ENCODE results near the gene CCBE1.

CCBE1 gene

DNA sequence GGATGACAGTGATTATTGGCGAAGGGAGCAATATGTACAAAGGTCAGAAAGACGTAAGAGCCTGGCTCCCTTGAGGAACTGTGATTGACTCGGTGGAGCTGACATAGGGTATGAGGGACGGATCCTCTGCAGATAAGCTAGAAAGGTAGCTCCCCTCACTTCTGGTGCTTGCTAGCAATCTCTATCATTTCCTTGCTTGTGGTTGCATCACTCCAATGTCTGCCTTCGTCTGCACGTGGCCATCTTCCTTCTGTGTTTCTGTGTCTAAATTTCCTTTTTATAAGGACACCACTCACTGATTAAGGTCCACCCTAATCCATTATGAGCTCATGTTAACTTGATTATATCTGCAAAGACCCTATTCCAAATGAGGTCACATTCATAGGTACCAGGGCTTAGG lies 315.3 kb downstream of the CCBE1 start:
- DNase-seq: no peak

Data from activated CD8-positive, alpha-beta memory T cell treated with anti-CD3 and anti-CD28 coated beads, Interleukin-2, amount 50 U/mL, for 48 hours (primary cell).